Activated CD8-positive, alpha-beta T cell treated with anti-CD3 and anti-CD28 coated beads for 36 hours (primary cell): ENCODE data around the gene CROT. TPM values are rescaled to one million over a fixed set of nuclear protein-coding genes. Genes with fewer than 3 reads are reported as not detected.
A peak's percentile ranks its signal among the peaks of the same experiment; 100 is the strongest.

Source experiments
- ATAC-seq: fragments of 200-7000 bp; cut with Tn5 transposase; one replicate; pipeline ENCODE4 v1.10.0; 2021; ENCODE audit warnings: mild to moderate bottlenecking, moderate library complexity
- CTCF ChIA-PET: fragments of 350-600 bp; sonication (Branson Sonifier 250); formaldehyde crosslinking; loops from one replicate; lab custom pipeline; 2021; ENCODE audit warnings: antibody characterized with exemption; lab: Charles Lee
- POLR2A ChIA-PET: fragments of 350-600 bp; sonication (Branson Sonifier 250); formaldehyde crosslinking; loops from one replicate; lab custom pipeline; 2021; ENCODE audit warnings: antibody characterized with exemption; lab: Charles Lee
- DNase-seq: peaks from one replicate; pipeline ENCODE4 v3.0.0-alpha.2; 2020
- H3K27ac Mint-ChIP-seq: one replicate; pipeline ENCODE4 v1.8.0; 2021; ENCODE audit warnings: mild to moderate bottlenecking, mixed read lengths
- H3K27me3 Mint-ChIP-seq: one replicate; pipeline ENCODE4 v1.8.0; 2021; ENCODE audit warnings: mixed read lengths
- H3K36me3 Mint-ChIP-seq: one replicate; pipeline ENCODE4 v1.8.0; 2021; ENCODE audit warnings: low read depth, mixed read lengths
- H3K4me1 Mint-ChIP-seq: one replicate; pipeline ENCODE4 v1.8.0; 2021; ENCODE audit warnings: low read depth, mixed read lengths
- H3K4me3 Mint-ChIP-seq: one replicate; pipeline ENCODE4 v1.8.0; 2021; ENCODE audit warnings: mild to moderate bottlenecking, moderate library complexity, mixed read lengths
- H3K9me3 Mint-ChIP-seq: one replicate; pipeline ENCODE4 v1.8.0; 2021; ENCODE audit warnings: mixed read lengths
- intact Hi-C: fragments of 100-400 bp; cut with micrococcal nuclease; formaldehyde crosslinking; loops from one replicate; pipeline ENCODE4 v1.10.0; 2022
- total RNA-seq, 2 experiments: library from RNA; stranded (reverse); gene quantifications; one replicate each; pipeline ENCODE4 v1.2.3, GENCODE V29; 2021
- TF ChIP-seq, protein P1 (sequence below): fragments of 200-600 bp; IDR thresholded peaks from one replicate; pipeline ENCODE4 v1.8.0; 2022; ENCODE audit warnings: antibody characterized with exemption, mild to moderate bottlenecking

Gene CROT
- total RNA-seq, 2 experiments from 2014 or later, result 7.2 to 7.3 TPM

DNA sequence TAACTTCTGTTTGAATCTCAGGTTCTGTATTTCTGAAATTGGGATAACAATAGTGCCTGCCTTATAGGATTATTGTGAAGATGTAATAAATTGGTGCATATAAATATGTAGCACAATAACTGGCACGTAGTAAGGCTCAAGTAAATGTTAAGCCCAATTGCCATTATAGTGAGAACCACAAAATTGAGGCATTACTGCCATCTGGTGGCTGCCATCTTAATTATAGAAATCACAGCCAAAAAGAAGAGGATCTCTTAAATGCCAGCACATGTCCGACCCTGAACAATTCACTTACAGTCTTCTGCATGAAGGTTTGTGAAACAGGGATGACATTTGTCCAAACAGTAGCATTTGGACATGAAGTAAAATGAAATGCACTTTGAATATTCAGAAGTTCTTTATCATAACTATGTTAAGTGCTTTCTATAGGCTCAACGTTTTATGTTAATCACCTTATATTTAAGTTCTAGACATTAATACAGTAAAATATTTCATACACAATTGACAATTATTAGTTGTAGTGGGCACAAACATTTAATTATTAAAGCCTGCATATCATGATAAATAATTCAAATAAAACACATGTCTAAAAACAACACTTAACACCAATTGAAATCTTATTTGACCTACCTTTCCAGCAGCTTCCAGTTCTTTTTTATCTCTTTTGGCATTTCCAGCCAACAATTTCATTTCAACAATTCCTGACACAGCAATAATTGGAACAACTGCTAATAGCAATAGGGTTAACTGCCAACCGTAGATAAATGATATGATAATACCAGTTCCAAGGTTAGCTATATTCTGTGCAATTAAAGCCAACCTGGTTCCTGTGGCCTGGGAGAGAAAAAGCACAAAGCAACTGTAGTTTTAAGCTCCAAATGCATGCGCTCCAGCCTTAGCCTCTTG lies 71.5 kb downstream of the CROT start:
- intact Hi-C loops, result loop anchor here (1.0 to 10.0 kb wide), 2 partner anchors 105 to 482 kb away; no protein-coding TSS in a partner anchor
- peak; percentile 85 for DNase-seq
- Mint-ChIP-seq H3K4me1 (no peaks in the 10 kb centered on the region), H3K27me3 (peaks cover 1% of the 10 kb centered on the region), H3K9me3 (no peaks in the 10 kb centered on the region), H3K4me3 (no peak overlapping the region), H3K27ac (no peak overlapping the region), H3K36me3 (no peaks in the 10 kb centered on the region)
- ATAC-seq, result peak; percentile 66
- CTCF ChIA-PET, result interaction anchor here (0.6 to 8.6 kb wide), 35 partner anchors 9 to 695 kb away, joined by 3 to 97 read pairs (median 6); partner anchors contain the start of gene CROT
- POLR2A ChIA-PET, result no interaction called here
- TF ChIP-seq, protein P1, sequence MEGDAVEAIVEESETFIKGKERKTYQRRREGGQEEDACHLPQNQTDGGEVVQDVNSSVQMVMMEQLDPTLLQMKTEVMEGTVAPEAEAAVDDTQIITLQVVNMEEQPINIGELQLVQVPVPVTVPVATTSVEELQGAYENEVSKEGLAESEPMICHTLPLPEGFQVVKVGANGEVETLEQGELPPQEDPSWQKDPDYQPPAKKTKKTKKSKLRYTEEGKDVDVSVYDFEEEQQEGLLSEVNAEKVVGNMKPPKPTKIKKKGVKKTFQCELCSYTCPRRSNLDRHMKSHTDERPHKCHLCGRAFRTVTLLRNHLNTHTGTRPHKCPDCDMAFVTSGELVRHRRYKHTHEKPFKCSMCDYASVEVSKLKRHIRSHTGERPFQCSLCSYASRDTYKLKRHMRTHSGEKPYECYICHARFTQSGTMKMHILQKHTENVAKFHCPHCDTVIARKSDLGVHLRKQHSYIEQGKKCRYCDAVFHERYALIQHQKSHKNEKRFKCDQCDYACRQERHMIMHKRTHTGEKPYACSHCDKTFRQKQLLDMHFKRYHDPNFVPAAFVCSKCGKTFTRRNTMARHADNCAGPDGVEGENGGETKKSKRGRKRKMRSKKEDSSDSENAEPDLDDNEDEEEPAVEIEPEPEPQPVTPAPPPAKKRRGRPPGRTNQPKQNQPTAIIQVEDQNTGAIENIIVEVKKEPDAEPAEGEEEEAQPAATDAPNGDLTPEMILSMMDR, result peak; percentile 73

- Mint-ChIP-seq H3K27me3 (peaks cover 2% of the 10 kb centered on the region), H3K4me3 (no peak overlapping the region), H3K4me1 (no peaks in the 10 kb centered on the region), H3K9me3 (no peaks in the 10 kb centered on the region), H3K36me3 (no peaks in the 10 kb centered on the region), H3K27ac (no peak overlapping the region)
- intact Hi-C loops, result no loop called here
- POLR2A ChIA-PET, result no interaction called here
- CTCF ChIA-PET, result interaction anchor here (1.4 to 8.6 kb wide), 4 partner anchors 8 to 108 kb away, joined by 3 to 97 read pairs (median 14); no protein-coding TSS in a partner anchor
- TF ChIP-seq, protein P1, result no peak
- no peak for DNase-seq
- no peak for ATAC-seq
Measured at GRCh38 chr7:87420173-87420572, 74.7 kb downstream of the CROT start.

DNA sequence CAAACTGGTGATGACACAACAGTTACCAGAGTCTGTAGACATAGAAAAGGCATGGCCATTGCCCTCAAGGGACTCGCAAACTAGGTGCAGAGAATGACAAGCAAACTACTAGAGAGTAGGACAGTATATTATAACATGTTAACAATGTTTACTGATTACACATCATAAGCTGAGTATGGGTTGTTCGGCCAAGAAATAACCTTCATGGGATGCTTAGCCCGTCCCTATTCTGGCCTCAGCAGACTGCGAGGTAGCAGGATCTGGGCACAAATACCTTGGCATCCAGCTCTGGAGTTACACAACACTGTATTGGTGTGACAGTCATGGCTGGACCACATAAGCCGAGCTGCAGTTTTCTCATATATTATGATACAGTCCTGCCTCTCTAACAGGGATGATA lies 78.6 kb downstream of the CROT start:
- no peaks in the 10 kb centered on the region for H3K9me3 Mint-ChIP-seq
- POLR2A ChIA-PET, result no interaction called here
- DNase-seq (no peak), ATAC-seq (no peak)
- TF ChIP-seq, protein P1, result no peak
- no peaks in the 10 kb centered on the region for H3K4me1 Mint-ChIP-seq
- H3K36me3 Mint-ChIP-seq, result no peaks in the 10 kb centered on the region
- peaks cover 6% of the 10 kb centered on the region for H3K27me3 Mint-ChIP-seq
- intact Hi-C loops, result no loop called here
- CTCF ChIA-PET, result interaction anchor here (1.0 kb wide), 1 partner anchor 8 kb away, joined by 3 read pairs; no protein-coding TSS in a partner anchor
- no peak overlapping the region for H3K4me3 Mint-ChIP-seq
- no peak overlapping the region for H3K27ac Mint-ChIP-seq

GRCh38 chr7:87426160-87426559 lies 80.7 kb downstream of the CROT start:
- no peak overlapping the region for H3K27ac Mint-ChIP-seq
- POLR2A ChIA-PET, result no interaction called here

More at GRCh38 chr7:87426160-87426559, 80.7 kb downstream of the CROT start:
- Mint-ChIP-seq H3K36me3 (no peaks in the 10 kb centered on the region), H3K4me3 (no peak overlapping the region), H3K27me3 (peaks cover 6% of the 10 kb centered on the region), H3K4me1 (no peaks in the 10 kb centered on the region), H3K9me3 (no peaks in the 10 kb centered on the region)
- TF ChIP-seq, protein P1, result no peak
- ATAC-seq (no peak), DNase-seq (no peak)
- intact Hi-C loops, result no loop called here
- CTCF ChIA-PET, result no interaction called here
